ENCODE measurements around the gene OSM. TPM values are rescaled to one million over a fixed set of nuclear protein-coding genes. Genes with fewer than 3 reads are reported as not detected.

OSM gene
- total and polyA plus RNA-seq, 2 experiments from 2014 or later = not detected

- DNase-seq (ENCODE audit: low spot score) (no peak), ATAC-seq (no peak)
- Mint-ChIP-seq H3K27ac (no peak overlapping the region), H3K9me3 (no peaks in the 10 kb centered on the region), H3K4me3 (no peak overlapping the region), H3K27me3 (ENCODE audit: insufficient read depth, low read depth, poor library complexity) (peaks cover 15% of the 10 kb centered on the region), H3K4me1 (peaks cover 5% of the 10 kb centered on the region; the same call in 2 of the 3 replicates), H3K36me3 (ENCODE audit: low read depth) (no peaks in the 10 kb centered on the region)
- Histone ChIP-seq H4K20me1 (replicated peaks; ENCODE audit: insufficient read depth) (no peaks in the 10 kb centered on the region; the same call in 1 of the 2 replicates), H3K79me2 (replicated peaks; ENCODE audit: insufficient read depth) (no peaks in the 10 kb centered on the region), H3K27ac (ENCODE audit: low read depth) (no peak overlapping the region), H3F3A (replicated peaks; ENCODE audit: low read depth) (peaks cover 3% of the 10 kb centered on the region; the same call in 1 of the 2 replicates), H3K9me2 (ENCODE audit: insufficient read depth) (no peaks in the 10 kb centered on the region), H3K4me2 (no peak overlapping the region), H3K4me3 (no peak overlapping the region), H3K36me3 (ENCODE audit: insufficient read depth) (no peaks in the 10 kb centered on the region), H3K27me3 (ENCODE audit: insufficient read depth) (no peaks in the 10 kb centered on the region), H3K4me1 (ENCODE audit: insufficient read depth) (0 out of 2 replicates have a peak, but pooled peaks cover 4% of the 10 kb centered on the region), H2AFZ (no peak overlapping the region)
- TF ChIP-seq ETS1 (IDR thresholded peaks at IDR 0.05) (no peak), EZH2phosphoT487 (IDR thresholded peaks at IDR 0.05; ENCODE audit: unreplicated experiment) (no peak), CTCF (conservative IDR thresholded peaks at IDR 0.05; ENCODE audit: low read depth in 2 of 2) (no peak), STAT1 (IDR thresholded peaks at IDR 0.05; ENCODE audit: unreplicated experiment) (no peak), ZNF114 (CRISPR knock-in tag; IDR thresholded peaks at IDR 0.05) (no peak), EZH2 (IDR thresholded peaks at IDR 0.05; ENCODE audit: low read depth, unreplicated experiment) (no peak), JUNB (IDR thresholded peaks at IDR 0.05; ENCODE audit: unreplicated experiment) (no peak), NANOG (IDR thresholded peaks at IDR 0.05; ENCODE audit: borderline replicate concordance) (no peak), CREB1 (CRISPR knock-in tag; IDR thresholded peaks at IDR 0.05; ENCODE audit: low read depth) (no peak), POLR2AphosphoS5 (IDR thresholded peaks at IDR 0.05; ENCODE audit: low read depth) (no peak)
Observed at GRCh38 chr22:30282616-30283046, 16.0 kb upstream of the OSM start.

- 0 out of 2 replicates have a peak, but pooled peaks cover 4% of the 10 kb centered on the region for H3K4me1 ChIP-seq (ENCODE audit: insufficient read depth)
- H4K20me1 ChIP-seq (replicated peaks; ENCODE audit: insufficient read depth) = no peaks in the 10 kb centered on the region
- no peak overlapping the region for H3K27ac ChIP-seq (ENCODE audit: low read depth)
- no peak overlapping the region for H3K4me3 Mint-ChIP-seq
- H3K36me3 ChIP-seq (ENCODE audit: insufficient read depth) = no peaks in the 10 kb centered on the region
- H3K27ac Mint-ChIP-seq = no peak overlapping the region
- H3K27me3 ChIP-seq (ENCODE audit: insufficient read depth) = no peaks in the 10 kb centered on the region
- H3K9me2 ChIP-seq (ENCODE audit: insufficient read depth) = no peaks in the 10 kb centered on the region
- no peak for DNase-seq (ENCODE audit: low spot score)
- peaks cover 17% of the 10 kb centered on the region for H3K27me3 Mint-ChIP-seq (ENCODE audit: insufficient read depth, low read depth, poor library complexity)
- no peaks in the 10 kb centered on the region for H3F3A ChIP-seq (replicated peaks; ENCODE audit: low read depth)
- H3K79me2 ChIP-seq (replicated peaks; ENCODE audit: insufficient read depth) = no peaks in the 10 kb centered on the region
- H3K4me3 ChIP-seq = no peak overlapping the region
- ATAC-seq = no peak
- no peaks in the 10 kb centered on the region for H3K36me3 Mint-ChIP-seq (ENCODE audit: low read depth)
- H2AFZ ChIP-seq = no peak overlapping the region
- no peak overlapping the region for H3K4me2 ChIP-seq
- H3K4me1 Mint-ChIP-seq = peaks cover 9% of the 10 kb centered on the region
- H3K9me3 Mint-ChIP-seq = no peaks in the 10 kb centered on the region
- TF ChIP-seq NANOG (IDR thresholded peaks at IDR 0.05; ENCODE audit: borderline replicate concordance) (no peak), JUNB (IDR thresholded peaks at IDR 0.05; ENCODE audit: unreplicated experiment) (no peak), STAT1 (IDR thresholded peaks at IDR 0.05; ENCODE audit: unreplicated experiment) (no peak), ZNF462 (CRISPR knock-in tag; IDR thresholded peaks at IDR 0.05) (no peak), ZNF114 (CRISPR knock-in tag; IDR thresholded peaks at IDR 0.05) (no peak), EZH2phosphoT487 (IDR thresholded peaks at IDR 0.05; ENCODE audit: unreplicated experiment) (no peak), POLR2AphosphoS5 (IDR thresholded peaks at IDR 0.05; ENCODE audit: low read depth) (no peak), EZH2 (IDR thresholded peaks at IDR 0.05; ENCODE audit: low read depth, unreplicated experiment) (no peak), CREB1 (CRISPR knock-in tag; IDR thresholded peaks at IDR 0.05; ENCODE audit: low read depth) (no peak)
Observed at GRCh38 chr22:30280505-30280904, 13.9 kb upstream of the OSM start.

Measured in GM23338 (cell line).